Measurements from ENCODE around the gene STK40. TPM values are rescaled to one million over a fixed set of nuclear protein-coding genes. Genes with fewer than 3 reads are reported as not detected.

STK40 gene
- total and polyA plus RNA-seq, 2 donors (not counting 1 experiment from before 2014, with no cell fraction given): 14.2 to 15.1 TPM

DNA sequence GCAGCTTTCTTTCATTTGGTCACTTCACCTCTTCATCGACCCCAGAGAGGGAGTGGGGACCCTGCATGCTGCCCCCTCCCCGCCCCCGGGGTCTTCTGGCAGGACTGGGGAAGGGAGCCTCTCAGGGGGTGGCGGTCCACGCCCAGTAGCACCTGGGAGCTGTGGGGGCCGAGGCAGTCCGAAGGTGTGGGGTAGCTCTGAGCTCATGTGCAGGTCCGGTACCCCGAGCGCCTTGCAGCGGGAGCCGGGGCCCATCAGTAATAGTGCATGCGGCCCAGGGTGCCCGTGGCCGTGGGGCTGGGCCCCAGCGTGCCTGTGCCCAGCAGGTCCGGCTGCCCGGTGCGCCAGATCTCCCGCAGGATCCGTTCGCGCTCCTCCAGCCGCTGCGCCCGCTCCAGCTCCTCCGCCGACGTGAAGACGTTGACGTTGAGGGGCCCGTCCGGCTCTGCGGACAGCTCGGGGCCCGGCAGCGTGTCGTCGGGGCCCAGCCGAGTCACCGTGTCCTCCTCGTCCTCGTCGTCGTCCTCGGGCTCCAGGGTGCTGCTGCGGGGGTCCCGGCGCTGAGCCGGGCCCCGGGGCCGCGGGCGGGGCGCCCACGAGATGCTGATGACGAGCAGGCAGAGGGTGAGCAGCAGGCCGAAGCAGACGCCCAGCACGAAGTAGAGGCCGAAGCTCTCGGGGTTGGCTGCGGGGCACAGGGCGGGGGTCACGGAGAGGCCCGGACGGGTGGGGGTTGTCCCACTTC lies 63.5 kb downstream of the STK40 start:
- peak in 1 of 2 donors; percentile 26 for DNase-seq (ENCODE audit: low read depth in 2 of 2)
- Histone ChIP-seq H3K4me3 (replicated peaks in 1 of 4; ENCODE audit: control extremely low read depth in 1 of 4, insufficient read depth in 1 of 4, low read depth in 3 of 4, low read length in 4 of 4) (peak overlapping the region; percentile 59 to 94 (median 87)), H3K27me3 (ENCODE audit: control insufficient read depth, insufficient read depth, low read length) (no peaks in the 10 kb centered on the region), H3K27ac (ENCODE audit: insufficient read depth, low read length) (peak overlapping the region; percentile 96), H3K36me3 (ENCODE audit: control insufficient read depth, insufficient read depth, low read length) (peaks cover 10% of the 10 kb centered on the region), H3K9me3 (ENCODE audit: control insufficient read depth, insufficient read depth, low read depth, low read length) (no peaks in the 10 kb centered on the region), H4K20me1 (ENCODE audit: control insufficient read depth, extremely low read depth, insufficient read depth, low read length) (no peaks in the 10 kb centered on the region), H3K9ac (ENCODE audit: insufficient read depth, low read length) (peak overlapping the region; percentile 94), H3K4me2 (ENCODE audit: extremely low read depth, insufficient read depth, low read length) (peak overlapping the region; percentile 95), H3K4me1 (ENCODE audit: control insufficient read depth, extremely low read depth, insufficient read depth, low read length) (peaks cover 24% of the 10 kb centered on the region), H3K79me2 (ENCODE audit: control insufficient read depth, insufficient read depth, low read length) (peaks cover 18% of the 10 kb centered on the region), H2AFZ (ENCODE audit: low read length) (no peak overlapping the region)
- TF ChIP-seq CTCF (conservative IDR thresholded peaks at IDR 0.05 in 1 of 2, IDR thresholded peaks at IDR 0.05 in 1 of 2; ENCODE audit: low read depth in 1 of 2, low read length in 2 of 2) (no peak), EZH2 (IDR thresholded peaks at IDR 0.05; ENCODE audit: low read length, missing control alignments) (no peak)

DNA sequence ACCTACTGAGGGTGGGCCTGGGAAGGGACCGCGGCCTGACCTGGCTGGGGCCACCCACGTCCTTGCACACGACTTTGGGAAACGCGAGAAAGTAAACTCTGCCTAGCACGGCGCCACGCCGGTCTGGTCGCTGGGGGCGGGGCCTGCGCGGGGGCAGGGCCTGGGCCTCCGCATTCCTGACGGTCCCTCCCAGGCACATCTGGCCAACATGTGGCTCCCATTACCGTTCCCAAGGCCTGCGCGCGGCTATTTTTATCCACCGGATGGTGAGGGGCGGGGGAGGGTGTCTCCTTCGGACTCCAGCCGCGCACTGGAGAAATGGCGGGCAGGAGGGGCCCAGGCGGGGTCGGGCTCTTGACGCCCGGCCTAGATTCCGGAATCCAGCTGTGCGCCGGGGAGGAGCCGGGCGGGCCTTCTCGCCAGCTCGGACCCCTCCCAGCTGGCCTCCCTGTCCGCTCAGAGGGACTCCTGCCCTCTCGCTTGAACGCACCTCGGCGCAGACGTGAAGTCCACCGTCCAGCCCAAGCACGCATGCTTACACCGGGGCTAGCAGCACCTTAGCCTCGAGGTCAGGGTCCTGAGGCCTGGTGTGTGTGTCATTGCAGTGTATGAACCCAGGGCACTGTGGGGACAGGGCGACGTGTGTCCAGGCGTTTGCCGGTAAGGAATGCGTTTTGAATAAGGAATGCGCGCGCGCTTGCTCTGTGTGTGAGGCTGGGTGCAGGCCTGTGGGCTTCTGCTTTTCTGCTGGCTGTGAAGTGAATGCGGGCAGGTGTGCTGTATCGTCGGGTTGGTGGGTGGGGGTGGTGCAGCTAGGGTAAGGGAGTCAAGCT lies 64.4 kb downstream of the STK40 start:
- H3K9ac ChIP-seq (ENCODE audit: insufficient read depth, low read length): peak overlapping the region; percentile 94
- no peak for TF ChIP-seq EZH2 (IDR thresholded peaks at IDR 0.05; ENCODE audit: low read length, missing control alignments)
- no peak for TF ChIP-seq CTCF (conservative IDR thresholded peaks at IDR 0.05 in 1 of 2, IDR thresholded peaks at IDR 0.05 in 1 of 2; ENCODE audit: low read depth in 1 of 2, low read length in 2 of 2)
- H3K79me2 ChIP-seq (ENCODE audit: control insufficient read depth, insufficient read depth, low read length): peaks cover 18% of the 10 kb centered on the region
- H3K4me2 ChIP-seq (ENCODE audit: extremely low read depth, insufficient read depth, low read length): peak overlapping the region; percentile 95
- H3K4me1 ChIP-seq (ENCODE audit: control insufficient read depth, extremely low read depth, insufficient read depth, low read length): peaks cover 22% of the 10 kb centered on the region
- no peak overlapping the region for H2AFZ ChIP-seq (ENCODE audit: low read length)
- no peaks in the 10 kb centered on the region for H3K27me3 ChIP-seq (ENCODE audit: control insufficient read depth, insufficient read depth, low read length)
- peaks cover 12% of the 10 kb centered on the region for H3K36me3 ChIP-seq (ENCODE audit: control insufficient read depth, insufficient read depth, low read length)
- peak overlapping the region; percentile 96 for H3K27ac ChIP-seq (ENCODE audit: insufficient read depth, low read length)
- peak; percentile 66 to 97 for DNase-seq (ENCODE audit: low read depth in 2 of 2)
- H3K4me3 ChIP-seq (replicated peaks in 1 of 4; ENCODE audit: control extremely low read depth in 1 of 4, insufficient read depth in 1 of 4, low read depth in 3 of 4, low read length in 4 of 4): peak overlapping the region; percentile 59 to 94 (median 87)
- no peaks in the 10 kb centered on the region for H3K9me3 ChIP-seq (ENCODE audit: control insufficient read depth, insufficient read depth, low read depth, low read length)
- no peaks in the 10 kb centered on the region for H4K20me1 ChIP-seq (ENCODE audit: control insufficient read depth, extremely low read depth, insufficient read depth, low read length)

- Histone ChIP-seq H3K27me3 (ENCODE audit: control insufficient read depth, insufficient read depth, low read length) (no peaks in the 10 kb centered on the region), H3K79me2 (ENCODE audit: control insufficient read depth, insufficient read depth, low read length) (peaks cover 18% of the 10 kb centered on the region), H4K20me1 (ENCODE audit: control insufficient read depth, extremely low read depth, insufficient read depth, low read length) (no peaks in the 10 kb centered on the region), H3K36me3 (ENCODE audit: control insufficient read depth, insufficient read depth, low read length) (peaks cover 12% of the 10 kb centered on the region), H3K9me3 (ENCODE audit: control insufficient read depth, insufficient read depth, low read depth, low read length) (no peaks in the 10 kb centered on the region), H2AFZ (ENCODE audit: low read length) (no peak overlapping the region), H3K27ac (ENCODE audit: insufficient read depth, low read length) (peak overlapping the region; percentile 66), H3K9ac (ENCODE audit: insufficient read depth, low read length) (peak overlapping the region; percentile 73), H3K4me1 (ENCODE audit: control insufficient read depth, extremely low read depth, insufficient read depth, low read length) (peaks cover 22% of the 10 kb centered on the region), H3K4me3 (replicated peaks in 1 of 4; ENCODE audit: control extremely low read depth in 1 of 4, insufficient read depth in 1 of 4, low read depth in 3 of 4, low read length in 4 of 4) (peak overlapping the region; percentile 27 to 90 (median 40)), H3K4me2 (ENCODE audit: extremely low read depth, insufficient read depth, low read length) (peak overlapping the region; percentile 85)
- TF ChIP-seq EZH2 (IDR thresholded peaks at IDR 0.05; ENCODE audit: low read length, missing control alignments) (no peak), CTCF (conservative IDR thresholded peaks at IDR 0.05 in 1 of 2, IDR thresholded peaks at IDR 0.05 in 1 of 2; ENCODE audit: low read depth in 1 of 2, low read length in 2 of 2) (no peak)
- no peak for DNase-seq (ENCODE audit: low read depth in 2 of 2)
Observed at GRCh38 chr1:36320767-36321118, 65.0 kb downstream of the STK40 start.
